B cell (primary cell): ENCODE measurements around the gene PNMA8B. TPM values are rescaled to one million over a fixed set of nuclear protein-coding genes. Genes with fewer than 3 reads are reported as not detected.

Experiments
- ATAC-seq: fragments of 200-7000 bp; cut with Tn5 transposase; one replicate; pipeline ENCODE4 v1.10.0; 2021; ENCODE audit warnings: low read depth, mild to moderate bottlenecking, moderate number of reproducible peaks, moderate library complexity
- CTCF ChIA-PET: fragments of 350-600 bp; sonication (Branson Sonifier 250); formaldehyde crosslinking; loops from one replicate; lab custom pipeline; 2021; ENCODE audit warnings: antibody characterized with exemption, inconsistent platforms; lab: Charles Lee
- POLR2A ChIA-PET: fragments of 350-600 bp; sonication (Branson Sonifier 250); formaldehyde crosslinking; loops from one replicate; lab custom pipeline; 2021; ENCODE audit warnings: antibody characterized with exemption; lab: Charles Lee
- DNase-seq: peaks from one replicate; pipeline ENCODE4 v3.0.0; 2013
- H2AFZ ChIP-seq: 2 replicates; pipeline ENCODE4 v1.6.1; 2012; ENCODE audit warnings: mild to moderate bottlenecking, low read depth, low read length; ENCODE audit not compliant: insufficient read depth, poor library complexity, severe bottlenecking
- H3K27ac ChIP-seq, 2 donors: 1 replicate in 1 of 2; 2 replicates in 1 of 2; pipeline ENCODE4 v1.5.1; 2012 to 2013; ENCODE audit warnings: low read length in 2 of 2, mild to moderate bottlenecking in 2 of 2, moderate library complexity in 1 of 2
- H3K27me3 ChIP-seq, 4 experiments: fragments of 200-600 bp in 1 of 4; sonication (generic) in 1 of 4; replicated peaks in 1 of 4; 1 replicate in 2 of 4; 2 replicates in 2 of 4; pipeline versions ENCODE4 v1.6.1 to v1.7.0; 2013 to 2016; ENCODE audit warnings: low read length in 3 of 4, mild to moderate bottlenecking in 2 of 4, mixed read lengths in 1 of 4, moderate library complexity in 1 of 4; ENCODE audit not compliant: insufficient read depth in 4 of 4, control insufficient read depth in 3 of 4; ENCODE audit errors: control extremely low read depth in 1 of 4
- H3K36me3 ChIP-seq, 2 experiments: replicated peaks in 1 of 2; 1 replicate in 1 of 2; 2 replicates in 1 of 2; pipeline versions ENCODE4 v1.6.1 to v1.7.1; 2013; ENCODE audit warnings: low read length in 1 of 2; ENCODE audit not compliant: insufficient read depth in 2 of 2, control insufficient read depth in 1 of 2; ENCODE audit errors: control extremely low read depth in 1 of 2, extremely low read depth in 1 of 2
- H3K4me1 ChIP-seq, 2 donors: fragments of 200-600 bp in 1 of 2; sonication (generic) in 1 of 2; 1 replicate in 1 of 2; 2 replicates in 1 of 2; pipeline versions ENCODE4 v1.5.1 to v1.6.1; 2013 to 2017; ENCODE audit warnings: low read length in 2 of 2; ENCODE audit not compliant: control insufficient read depth in 2 of 2, insufficient read depth in 2 of 2
- H3K4me2 ChIP-seq: replicated peaks from 2 replicates; pipeline ENCODE3; 2012; ENCODE audit warnings: mild to moderate bottlenecking, low read depth, low read length; ENCODE audit not compliant: poor library complexity, severe bottlenecking
- H3K4me3 ChIP-seq, 5 experiments: fragments of 200-600 bp in 1 of 5; sonication (generic) in 1 of 5; 1 replicate in 3 of 5; 2 replicates in 2 of 5; pipeline versions ENCODE4 v1.5.1 to v1.7.0; 2011 to 2016; ENCODE audit warnings: low read length in 4 of 5, mild to moderate bottlenecking in 4 of 5, low read depth in 2 of 5, control low read depth in 1 of 5, moderate library complexity in 1 of 5; ENCODE audit not compliant: insufficient read depth in 1 of 5; ENCODE audit errors: control extremely low read depth in 1 of 5, extremely low read depth in 1 of 5
- H3K79me2 ChIP-seq: fragments of 200-600 bp; sonication (generic); one replicate; pipeline ENCODE4 v1.6.0; 2016; ENCODE audit warnings: low read length; ENCODE audit not compliant: control insufficient read depth, insufficient read depth
- H3K9ac ChIP-seq: fragments of 200-600 bp; sonication (generic); 2 replicates; pipeline ENCODE4 v1.6.1; 2017; ENCODE audit warnings: mild to moderate bottlenecking, low read length, moderate library complexity
- H3K9me3 ChIP-seq, 3 donors: one replicate each; pipeline versions ENCODE4 v1.6.1 to v1.7.1; 2013; ENCODE audit warnings: low read length in 2 of 3; ENCODE audit not compliant: control insufficient read depth in 2 of 3, insufficient read depth in 1 of 3; ENCODE audit errors: control extremely low read depth in 1 of 3
- H4K20me1 ChIP-seq: 2 replicates; pipeline ENCODE4 v1.6.0; 2012; ENCODE audit warnings: mild to moderate bottlenecking, low read length; ENCODE audit not compliant: insufficient read depth, control insufficient read depth, poor library complexity, severe bottlenecking
- H3K27ac Mint-ChIP-seq: one replicate; pipeline ENCODE4 v1.8.0; 2021; ENCODE audit warnings: mixed read lengths
- H3K27me3 Mint-ChIP-seq: one replicate; pipeline ENCODE4 v1.8.0; 2021; ENCODE audit warnings: mixed read lengths
- H3K4me1 Mint-ChIP-seq: one replicate; pipeline ENCODE4 v1.8.0; 2021; ENCODE audit warnings: mixed read lengths
- H3K4me3 Mint-ChIP-seq: one replicate; pipeline ENCODE4 v1.8.0; 2021; ENCODE audit warnings: mixed read lengths
- H3K9me3 Mint-ChIP-seq: one replicate; pipeline ENCODE4 v1.8.0; 2022; ENCODE audit warnings: mixed read lengths; ENCODE audit not compliant: insufficient read depth
- EZH2 ChIP-seq: IDR thresholded peaks from 2 replicates; pipeline ENCODE4 v1.6.1; 2012; ENCODE audit warnings: borderline replicate concordance, low read depth, mild to moderate bottlenecking, moderate library complexity, low read length; ENCODE audit not compliant: insufficient read depth, poor library complexity, severe bottlenecking
- WGBS: methylation state at CpG from one replicate; pipeline ENCODE4 v1.1.5; 2013; ENCODE audit warnings: missing lambda C conversion rate; ENCODE audit not compliant: insufficient coverage; 5-methylcytosine and 5-hydroxymethylcytosine counted together
- intact Hi-C: fragments of 100-400 bp; cut with micrococcal nuclease; formaldehyde crosslinking; loops from one replicate; pipeline ENCODE4 v1.10.0; 2022
- polyA plus RNA-seq: library from polyadenylated mRNA; depleted of rRNA; stranded (reverse); fragments of >200 nt; gene quantifications from 2 replicates; pipeline ENCODE4 v1.2.3, GENCODE V29; 2012
- total RNA-seq, 2 donors: library from RNA; stranded (reverse); fragments of 120-200 nt in 1 of 2; gene quantifications; 1 replicate in 1 of 2; 2 replicates in 1 of 2; pipeline versions ENCODE4 v1.2.3 to v1.2.4, GENCODE V29; 2013 to 2022
- TF ChIP-seq, protein P1 (sequence below): fragments of 200-600 bp; IDR thresholded peaks from one replicate; pipeline ENCODE4 v1.8.0; 2022; ENCODE audit warnings: antibody characterized with exemption, mild to moderate bottlenecking

PNMA8B gene
- total and polyA plus RNA-seq, 2 donors (not counting 1 experiment from before 2014, with no cell fraction given), result 0.10 to 0.32 TPM

DNA sequence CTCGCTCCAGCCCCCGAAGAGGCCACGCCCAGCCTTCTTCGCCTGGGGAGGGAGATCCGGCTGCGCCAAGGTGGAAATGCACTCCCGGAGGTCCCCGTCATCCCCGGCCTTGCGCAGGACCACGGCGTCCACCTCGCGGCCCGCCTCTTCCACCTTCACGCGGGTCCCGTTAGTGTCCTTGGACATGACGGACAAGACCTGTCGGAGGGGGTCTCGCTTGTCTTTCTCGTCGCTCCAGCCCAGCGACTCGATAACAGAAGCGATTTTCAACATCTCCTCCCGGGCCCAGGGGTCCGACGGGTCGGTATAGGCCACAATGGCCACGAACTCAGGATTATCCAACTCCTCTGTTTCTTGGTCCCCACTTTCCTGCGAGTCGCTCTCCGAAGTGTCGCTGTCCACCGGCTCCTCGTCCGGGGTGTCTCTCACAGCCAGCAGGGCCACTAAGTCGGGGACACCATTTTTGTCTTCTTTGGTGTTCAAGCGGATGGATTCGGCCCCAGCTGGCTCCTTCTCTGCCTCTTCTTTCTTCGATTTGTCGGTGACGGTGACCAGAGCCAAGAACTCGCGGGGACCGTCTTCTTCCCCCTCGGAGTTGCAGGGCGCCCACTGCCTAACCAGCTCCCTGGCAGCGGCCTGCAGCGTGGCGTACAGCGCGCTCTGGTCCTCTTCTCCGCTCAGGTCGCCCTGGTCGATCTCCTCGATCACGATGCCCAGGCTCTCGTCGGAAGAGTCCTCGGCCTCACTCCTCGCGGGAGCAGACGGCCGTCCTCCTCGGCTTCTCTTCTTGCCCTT is 1.3 kb downstream of the PNMA8B start:
- 15% methylated on average over 67 of the region's 67 CpGs for WGBS
- ChIA-PET POLR2A (no interaction called here), CTCF (no interaction called here)
- Histone ChIP-seq H3K27ac (no peak overlapping the region), H3K27me3 (peaks cover 0 to 68% (median 36%) of the 10 kb centered on the region in 4 experiments), H3K9ac (peak overlapping the region; percentile 56), H3K4me3 (peak overlapping the region in 3 of 5 experiments; percentile 30 to 56 (median 50)), H3K4me2 (peak overlapping the region; percentile 73), H3K4me1 (peaks cover 35 to 53% of the 10 kb centered on the region in 2 donors), H3K9me3 (peaks cover 0 to 27% (median 0%) of the 10 kb centered on the region in 3 donors), H4K20me1 (no peaks in the 10 kb centered on the region), H3K36me3 (no peaks in the 10 kb centered on the region), H3K79me2 (no peaks in the 10 kb centered on the region), H2AFZ (peak overlapping the region; percentile 42)
- intact Hi-C loops, result no loop called here
- TF ChIP-seq, protein P1, sequence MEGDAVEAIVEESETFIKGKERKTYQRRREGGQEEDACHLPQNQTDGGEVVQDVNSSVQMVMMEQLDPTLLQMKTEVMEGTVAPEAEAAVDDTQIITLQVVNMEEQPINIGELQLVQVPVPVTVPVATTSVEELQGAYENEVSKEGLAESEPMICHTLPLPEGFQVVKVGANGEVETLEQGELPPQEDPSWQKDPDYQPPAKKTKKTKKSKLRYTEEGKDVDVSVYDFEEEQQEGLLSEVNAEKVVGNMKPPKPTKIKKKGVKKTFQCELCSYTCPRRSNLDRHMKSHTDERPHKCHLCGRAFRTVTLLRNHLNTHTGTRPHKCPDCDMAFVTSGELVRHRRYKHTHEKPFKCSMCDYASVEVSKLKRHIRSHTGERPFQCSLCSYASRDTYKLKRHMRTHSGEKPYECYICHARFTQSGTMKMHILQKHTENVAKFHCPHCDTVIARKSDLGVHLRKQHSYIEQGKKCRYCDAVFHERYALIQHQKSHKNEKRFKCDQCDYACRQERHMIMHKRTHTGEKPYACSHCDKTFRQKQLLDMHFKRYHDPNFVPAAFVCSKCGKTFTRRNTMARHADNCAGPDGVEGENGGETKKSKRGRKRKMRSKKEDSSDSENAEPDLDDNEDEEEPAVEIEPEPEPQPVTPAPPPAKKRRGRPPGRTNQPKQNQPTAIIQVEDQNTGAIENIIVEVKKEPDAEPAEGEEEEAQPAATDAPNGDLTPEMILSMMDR, result no peak
- no peak for TF ChIP-seq EZH2
- Mint-ChIP-seq H3K4me1 (peaks cover 26% of the 10 kb centered on the region), H3K27me3 (peaks cover 51% of the 10 kb centered on the region), H3K27ac (no peak overlapping the region), H3K4me3 (peak overlapping the region; percentile 70), H3K9me3 (no peaks in the 10 kb centered on the region)
- DNase-seq, result peak; percentile 28
- no peak for ATAC-seq
